ENCODE results near the gene RIPOR1. TPM values are rescaled to one million over a fixed set of nuclear protein-coding genes. Genes with fewer than 3 reads are reported as not detected.
"Not testable (repeated sequence)": the region's sequence is repeated elsewhere in the genome, so short reads cannot be mapped to it uniquely, and the experiment has no call there.

Gene RIPOR1
- total RNA-seq, 1 donor from 2014 or later: 159 TPM

GRCh38 chr16:67509016-67509415 is 19.6 kb upstream of the RIPOR1 start:
- Mint-ChIP-seq H3K4me3 (no peak overlapping the region), H3K4me1 (peaks cover 56% of the 10 kb centered on the region), H3K27me3 (no peaks in the 10 kb centered on the region), H3K36me3 (ENCODE audit: low read depth) (peaks cover 3% of the 10 kb centered on the region), H3K27ac (no peak overlapping the region), H3K9me3 (no peaks in the 10 kb centered on the region)
- DNase-seq: no peak
- TF ChIP-seq CTCF (IDR thresholded peaks at IDR 0.05): no peak
- ATAC-seq (ENCODE audit: low read depth): no peak
- intact Hi-C loops (cut with micrococcal nuclease): no loop called here
- CTCF ChIA-PET: interaction anchor here (15.2 kb wide), 1 partner anchor 15 kb away, joined by 298 read pairs; no protein-coding TSS in a partner anchor
- POLR2A ChIA-PET: no interaction called here

GRCh38 chr16:67513892-67514291 is 14.7 kb upstream of the RIPOR1 start:
- H3K36me3 Mint-ChIP-seq (ENCODE audit: low read depth); DNase-seq; H3K9me3 Mint-ChIP-seq; ATAC-seq (ENCODE audit: low read depth); H3K4me3 Mint-ChIP-seq; H3K27me3 Mint-ChIP-seq: not testable (repeated sequence)
- intact Hi-C loops (cut with micrococcal nuclease): loop anchor here (1.0 kb wide), 4 partner anchors 20 to 49 kb away; partner anchors contain the start of gene ATP6V0D1
- H3K4me1 Mint-ChIP-seq: peaks cover 68% of the 10 kb centered on the region
- CTCF ChIA-PET: interaction anchor here (0.8 to 15.2 kb wide), 14 partner anchors 9 to 560 kb away, joined by 3 to 298 read pairs (median 4); partner anchors contain the start of genes ACD, ATP6V0D1, CARMIL2 and CTCF
- H3K27ac Mint-ChIP-seq: peak overlapping the region; percentile 94
- POLR2A ChIA-PET: interaction anchor here (0.6 to 6.6 kb wide), 16 partner anchors 9 to 412 kb away, joined by 3 to 98 read pairs (median 4); partner anchors contain the start of genes ACD and ATP6V0D1

- ATAC-seq (ENCODE audit: low read depth) (peak; percentile 23), DNase-seq (no peak)
- peak overlapping the region; percentile 94 for H3K27ac Mint-ChIP-seq
- TF ChIP-seq CTCF (IDR thresholded peaks at IDR 0.05): no peak
- no peaks in the 10 kb centered on the region for H3K9me3 Mint-ChIP-seq
- H3K27me3 Mint-ChIP-seq: no peaks in the 10 kb centered on the region
- no peaks in the 10 kb centered on the region for H3K36me3 Mint-ChIP-seq (ENCODE audit: low read depth)
- peak overlapping the region; percentile 60 for H3K4me3 Mint-ChIP-seq
- peaks cover 73% of the 10 kb centered on the region for H3K4me1 Mint-ChIP-seq
- CTCF ChIA-PET: interaction anchor here (0.8 to 15.2 kb wide), 14 partner anchors 10 to 560 kb away, joined by 3 to 298 read pairs (median 4); partner anchors contain the start of genes ACD, ATP6V0D1, CARMIL2 and CTCF
- POLR2A ChIA-PET: interaction anchor here (0.6 to 6.6 kb wide), 15 partner anchors 8 to 412 kb away, joined by 3 to 98 read pairs (median 4); partner anchors contain the start of genes ACD and ATP6V0D1
- intact Hi-C loops (cut with micrococcal nuclease): loop anchor here (1.0 kb wide), 4 partner anchors 20 to 49 kb away; partner anchors contain the start of gene ATP6V0D1
Measured at GRCh38 chr16:67514382-67514828, 14.2 kb upstream of the RIPOR1 start.

GRCh38 chr16:67516296-67517154 is 12.1 kb upstream of the RIPOR1 start:
- no peaks in the 10 kb centered on the region for H3K27me3 Mint-ChIP-seq
- ATAC-seq (ENCODE audit: low read depth): no peak
- H3K27ac Mint-ChIP-seq: peak overlapping the region; percentile 98
- no peaks in the 10 kb centered on the region for H3K36me3 Mint-ChIP-seq (ENCODE audit: low read depth)
- CTCF ChIA-PET: interaction anchor here (0.6 to 15.2 kb wide), 10 partner anchors 23 to 151 kb away, joined by 3 to 298 read pairs (median 4); partner anchors contain the start of genes ATP6V0D1 and CTCF
- peak overlapping the region; percentile 65 for H3K4me3 Mint-ChIP-seq
- POLR2A ChIA-PET: interaction anchor here (0.6 to 7.4 kb wide), 17 partner anchors 10 to 569 kb away, joined by 3 to 98 read pairs (median 7); partner anchors contain the start of genes ATP6V0D1, CARMIL2, CTCF and NFATC3
- TF ChIP-seq CTCF (IDR thresholded peaks at IDR 0.05): no peak
- H3K4me1 Mint-ChIP-seq: peaks cover 87% of the 10 kb centered on the region
- intact Hi-C loops (cut with micrococcal nuclease): no loop called here
- DNase-seq: no peak
- H3K9me3 Mint-ChIP-seq: no peaks in the 10 kb centered on the region

GRCh38 chr16:67517155-67517445 is 11.5 kb upstream of the RIPOR1 start:
- ChIA-PET POLR2A (interaction anchor here (0.6 to 7.4 kb wide), 17 partner anchors 11 to 568 kb away, joined by 3 to 98 read pairs (median 6); partner anchors contain the start of genes ACD, ATP6V0D1, CARMIL2 and CTCF), CTCF (interaction anchor here (0.6 to 15.2 kb wide), 10 partner anchors 20 to 150 kb away, joined by 3 to 298 read pairs (median 4); partner anchors contain the start of genes ATP6V0D1, CARMIL2 and CTCF)
- intact Hi-C loops (cut with micrococcal nuclease): no loop called here
- Mint-ChIP-seq H3K9me3 (no peaks in the 10 kb centered on the region), H3K27ac (peak overlapping the region; percentile 98), H3K36me3 (ENCODE audit: low read depth) (no peaks in the 10 kb centered on the region), H3K4me3 (peak overlapping the region; percentile 65), H3K4me1 (peaks cover 89% of the 10 kb centered on the region), H3K27me3 (no peaks in the 10 kb centered on the region)
- TF ChIP-seq CTCF (IDR thresholded peaks at IDR 0.05): no peak
- ATAC-seq (ENCODE audit: low read depth): no peak
- DNase-seq: no peak
